Measurements from ENCODE around the gene ABTB1.
"Not testable (repeated sequence)": the region's sequence is repeated elsewhere in the genome, so short reads cannot be mapped to it uniquely, and the experiment has no call there.

ABTB1 gene

GRCh38 chr3:127650236-127650635, 22.5 kb upstream of the ABTB1 start:
- DNase-seq: no peak

DNA sequence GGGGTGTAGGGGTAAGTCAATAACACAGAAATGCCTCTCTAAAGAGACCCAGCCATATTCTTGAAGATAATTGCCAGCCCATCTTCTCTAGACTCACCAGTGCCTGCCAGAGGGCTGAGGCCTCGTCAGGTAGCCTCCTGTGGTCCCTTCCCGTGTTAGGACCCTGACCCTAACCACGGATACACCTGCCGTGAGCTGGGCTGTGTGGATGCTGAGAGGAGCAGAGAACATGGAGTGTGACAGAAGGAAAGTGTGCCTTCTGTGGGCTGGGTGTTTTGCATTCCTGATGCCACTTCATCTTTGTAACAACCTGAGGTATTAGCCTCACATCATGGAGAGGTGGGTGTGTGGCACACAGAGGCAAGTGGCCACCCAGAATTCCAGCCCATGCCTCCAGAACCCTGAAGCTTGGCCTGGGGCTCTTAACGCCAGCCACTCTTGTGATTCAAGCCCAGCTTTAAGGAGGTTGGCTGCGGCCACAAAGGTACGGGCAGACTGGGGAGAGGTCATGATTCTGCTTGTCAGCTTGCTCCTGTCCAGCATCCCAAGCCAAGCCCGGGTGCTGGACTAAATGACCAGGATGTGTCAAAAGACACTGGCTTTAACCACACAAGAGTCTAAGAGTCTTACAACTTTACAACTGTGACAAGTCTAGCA, 21.1 kb upstream of the ABTB1 start:
- no peak for DNase-seq

DNA sequence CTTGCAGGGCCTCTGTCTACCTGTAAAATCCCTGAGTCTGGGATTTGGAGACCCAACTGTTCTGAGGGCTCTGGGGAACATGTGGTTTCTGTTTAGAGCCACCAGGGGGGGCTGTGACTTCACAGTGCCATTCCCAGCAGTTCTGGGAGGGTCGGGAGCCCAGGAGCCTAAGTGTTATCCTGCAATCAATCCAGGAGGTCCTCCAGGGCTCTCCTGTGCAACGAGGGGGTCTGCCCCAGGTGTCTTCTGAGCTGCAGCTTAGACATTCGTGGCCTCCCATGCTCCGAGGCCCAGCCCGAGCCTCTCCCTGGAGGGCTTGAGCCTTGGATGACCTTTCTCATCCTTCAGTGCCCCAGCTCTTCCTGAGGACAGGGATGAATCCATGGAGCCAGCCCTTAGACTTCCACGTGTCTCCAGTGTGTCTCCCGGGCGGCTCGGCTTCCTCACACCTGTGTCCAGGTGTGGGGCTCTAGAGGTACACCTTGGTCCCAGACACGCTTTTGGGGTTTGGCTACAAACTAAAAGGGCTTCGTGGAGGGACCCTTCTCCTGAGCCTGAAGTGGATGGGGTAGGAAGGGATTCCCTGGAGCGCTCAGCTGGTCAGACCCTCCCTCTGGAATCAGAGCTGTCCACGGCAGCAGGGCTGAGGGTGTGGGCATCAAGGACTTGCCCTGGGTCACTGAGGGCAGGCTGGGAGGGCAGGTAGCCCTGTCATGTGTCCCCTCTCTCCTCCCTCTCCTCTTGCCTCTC, 20.3 kb upstream of the ABTB1 start:
- DNase-seq: peak; percentile 72

DNA sequence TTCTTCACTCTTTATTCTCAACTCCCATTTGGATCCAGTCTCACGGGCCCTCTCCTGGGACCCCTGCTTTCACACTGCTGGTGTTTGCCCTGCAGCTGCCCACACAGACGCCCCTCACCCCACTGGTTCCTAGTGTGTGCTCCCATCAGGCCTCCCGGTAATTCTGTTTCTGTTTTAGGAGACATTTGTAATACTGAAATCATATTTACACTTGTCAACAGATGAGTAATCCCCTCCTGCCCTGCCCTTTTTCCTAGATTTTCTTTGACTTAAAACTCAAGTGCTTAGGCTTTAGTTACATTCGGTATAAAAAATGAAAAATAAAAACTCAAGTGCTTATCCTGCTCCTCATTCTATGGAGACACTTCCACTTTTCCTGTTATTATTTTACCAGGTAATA, 18.4 kb upstream of the ABTB1 start:
- DNase-seq: no peak

DNA sequence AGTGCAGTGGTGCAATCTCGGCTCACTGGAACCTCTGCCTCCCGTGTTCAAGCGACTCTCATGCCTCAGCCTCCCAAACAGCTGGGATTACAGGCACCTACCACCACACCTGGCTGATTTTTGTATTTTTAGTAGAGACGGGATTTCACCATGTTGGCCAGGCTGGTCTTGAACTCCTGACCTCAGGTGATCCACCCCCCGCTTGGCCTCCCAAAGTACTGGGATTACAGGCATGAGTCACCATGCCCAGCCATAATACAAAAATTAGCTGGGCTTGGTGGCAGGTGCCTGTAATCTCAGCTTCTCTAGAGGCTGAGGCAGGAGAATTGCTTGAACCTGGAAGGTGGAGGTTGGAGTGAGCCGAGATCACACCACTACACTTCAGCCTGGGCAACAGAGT, 17.8 kb upstream of the ABTB1 start:
- DNase-seq: not testable (repeated sequence)

DNA sequence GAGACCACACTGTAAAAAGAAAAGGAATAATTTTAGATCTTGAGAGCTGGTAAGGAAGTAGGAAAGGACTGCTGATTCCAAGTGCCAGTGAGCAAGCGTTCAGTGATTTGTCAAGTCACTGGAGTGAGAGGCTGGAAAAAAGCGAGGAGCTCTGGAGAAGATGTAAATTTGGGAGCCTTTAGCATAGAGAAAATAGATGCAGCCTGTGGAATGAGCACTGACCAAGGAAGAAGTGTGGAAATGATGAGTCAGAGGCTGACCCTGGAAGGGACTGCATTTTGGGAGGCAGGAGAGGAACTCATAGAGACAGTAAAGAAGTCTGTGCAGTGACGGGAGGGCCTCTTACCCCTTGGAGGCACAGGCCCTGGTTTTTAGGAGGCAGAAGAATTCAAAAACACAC, 17.1 kb upstream of the ABTB1 start:
- DNase-seq: no peak

- no peak for DNase-seq
Measured at GRCh38 chr3:127656906-127657305, 15.8 kb upstream of the ABTB1 start.

GRCh38 chr3:127658234-127658633, 14.5 kb upstream of the ABTB1 start:
- no peak for DNase-seq

- no peak for DNase-seq
Measured at GRCh38 chr3:127660621-127661251, 12.0 kb upstream of the ABTB1 start.

- no peak for DNase-seq
Measured at GRCh38 chr3:127661600-127661999, 11.2 kb upstream of the ABTB1 start.

DNA sequence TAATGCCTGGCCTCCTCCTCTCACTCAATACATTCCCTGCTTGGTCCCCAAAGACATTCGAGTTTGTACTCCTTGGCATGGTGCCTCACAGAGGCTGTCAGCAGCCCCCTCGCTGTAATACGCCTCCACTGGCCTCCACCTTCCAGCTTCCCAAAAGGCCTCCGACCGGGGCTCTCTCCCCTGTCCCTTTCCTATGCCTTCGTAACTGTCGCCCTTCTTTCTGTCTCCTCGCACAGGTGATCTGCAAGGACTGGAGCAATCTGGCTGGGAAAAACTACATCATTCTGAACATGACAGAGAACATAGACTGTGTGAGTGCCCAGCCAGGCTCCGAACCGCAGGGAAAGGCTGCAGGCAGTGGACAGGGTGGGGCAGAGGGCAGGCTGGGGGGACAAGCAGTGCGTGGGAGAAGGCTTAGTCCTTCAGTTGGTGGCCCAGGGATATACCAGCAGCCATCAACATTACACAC, 10.7 kb upstream of the ABTB1 start:
- DNase-seq: no peak

DNA sequence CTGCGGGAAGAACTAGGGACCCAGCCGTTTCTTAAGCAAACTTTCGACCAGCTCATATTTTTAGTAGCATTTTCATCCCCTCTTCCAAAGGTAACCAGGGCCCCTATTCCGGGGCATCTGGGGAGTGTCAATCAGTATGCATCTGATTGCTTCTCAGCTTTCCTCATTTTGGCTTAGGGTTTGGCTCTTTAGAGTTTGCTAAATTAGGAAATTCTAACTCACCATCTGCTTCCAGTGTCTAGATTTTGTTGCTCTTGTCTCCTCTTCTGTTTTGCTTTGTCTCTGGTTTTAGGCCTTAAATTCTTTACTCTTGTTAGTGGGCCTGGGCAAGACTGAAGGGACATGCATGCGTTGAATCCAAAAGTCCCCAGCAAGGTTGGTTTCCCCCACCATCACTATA, 9.6 kb upstream of the ABTB1 start:
- DNase-seq: no peak

DNA sequence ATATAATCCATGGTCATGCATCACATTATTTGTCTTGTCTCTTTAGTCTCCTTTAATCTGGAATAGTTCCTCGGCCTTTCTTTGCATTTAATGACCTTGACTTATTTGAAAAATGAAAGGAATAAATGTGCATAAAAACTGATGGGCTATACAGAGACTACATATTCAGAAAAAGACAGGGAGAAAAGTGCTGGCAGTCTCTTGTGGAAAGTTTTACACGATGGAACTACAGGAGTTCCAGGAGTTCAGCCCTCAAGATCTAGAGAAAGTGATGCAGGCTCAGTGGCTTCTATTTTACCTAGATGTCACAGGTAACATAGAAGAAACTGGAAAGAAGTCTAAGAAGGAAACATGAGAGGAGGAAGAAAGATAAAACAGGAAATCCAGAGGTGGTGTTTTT, 7.6 kb upstream of the ABTB1 start:
- no peak for DNase-seq

DNA sequence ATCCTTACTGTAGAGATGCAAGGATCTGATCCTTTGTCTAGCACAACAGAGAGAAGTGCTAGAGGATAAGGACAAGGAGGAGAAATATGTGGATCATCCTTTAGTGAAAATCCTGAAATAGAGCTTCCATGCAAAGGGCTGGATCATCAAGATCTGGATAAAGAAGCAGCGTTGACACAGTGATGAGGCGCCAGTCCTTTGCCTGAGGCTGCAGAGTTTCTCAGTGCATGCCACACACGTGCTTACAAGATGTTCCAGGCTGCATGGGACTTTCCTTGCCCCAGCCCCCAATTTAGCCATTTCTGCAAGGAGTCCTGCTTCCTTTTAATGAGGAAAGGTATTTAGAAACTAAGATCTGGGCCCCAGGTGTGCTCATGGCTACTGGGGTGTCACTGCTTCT, 7.2 kb upstream of the ABTB1 start:
- peak; percentile 43 for DNase-seq

DNA sequence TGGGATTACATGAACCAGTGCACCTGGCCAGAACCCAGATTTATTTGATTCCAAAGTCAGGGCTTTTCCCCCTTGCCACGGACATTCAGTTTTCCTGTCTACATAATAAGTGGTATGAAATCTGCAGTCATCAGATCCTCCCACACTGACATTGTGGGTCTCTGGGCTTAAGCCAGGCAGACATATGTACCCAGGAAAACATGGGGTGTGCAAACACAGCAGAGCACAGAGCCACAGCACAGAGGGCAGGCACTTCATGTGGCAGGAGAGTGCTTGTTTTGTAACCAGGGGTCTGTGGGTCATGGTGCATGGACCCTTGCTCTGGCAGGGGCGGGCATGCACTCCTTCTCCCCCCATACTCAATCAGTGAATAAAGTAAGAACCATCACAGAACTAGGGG, 6.1 kb upstream of the ABTB1 start:
- DNase-seq: peak; percentile 33

DNA sequence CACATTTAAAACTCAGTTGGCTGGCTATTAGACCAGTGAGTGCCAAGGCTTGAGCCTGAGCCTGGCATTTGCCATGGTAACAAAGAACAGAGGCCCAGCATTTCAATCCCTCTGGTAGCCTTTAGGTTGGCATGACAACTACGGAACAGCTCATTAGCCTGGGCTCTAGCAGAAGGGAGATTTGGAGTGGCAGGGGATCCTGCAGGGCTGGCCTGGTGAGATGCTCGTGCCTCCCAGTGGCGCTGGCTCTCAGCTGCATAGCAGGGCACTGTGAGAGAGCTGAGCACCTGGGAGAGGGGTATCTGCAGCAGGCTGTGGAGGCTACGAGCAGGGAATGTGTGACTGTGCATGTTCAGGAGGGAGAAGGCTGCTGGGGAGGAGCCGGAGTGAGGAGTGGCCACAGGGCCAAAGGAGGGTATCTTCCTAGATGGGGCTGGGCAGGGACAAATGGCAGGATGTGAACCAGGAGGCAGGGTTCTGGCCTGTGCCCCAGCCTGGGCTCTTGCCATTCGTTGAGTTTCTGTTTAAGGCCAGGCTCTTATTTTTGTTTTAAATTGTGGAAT, 5.6 kb upstream of the ABTB1 start:
- DNase-seq: peak; percentile 39

- peak; percentile 53 for DNase-seq
Measured at GRCh38 chr3:127668906-127669305, 3.8 kb upstream of the ABTB1 start.

GRCh38 chr3:127669541-127670228, 3.1 kb upstream of the ABTB1 start:
- DNase-seq: peak; percentile 55

DNA sequence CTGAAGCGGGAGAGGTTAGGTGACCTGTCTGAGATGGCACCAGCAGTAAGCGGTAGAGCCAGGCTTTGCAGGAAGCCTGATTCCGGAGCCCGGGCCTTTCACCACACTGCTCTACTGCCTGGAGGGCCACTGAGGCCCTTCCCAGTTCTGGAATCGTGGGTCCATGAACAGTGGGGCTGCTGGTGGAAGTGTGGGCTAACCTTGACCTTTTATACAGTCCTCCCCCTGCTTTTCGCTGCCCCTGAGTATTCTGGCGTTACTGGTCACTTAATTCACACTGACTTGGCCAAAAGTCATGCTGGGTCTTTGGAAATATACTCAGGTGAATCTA, 2.6 kb upstream of the ABTB1 start:
- DNase-seq: no peak

GRCh38 chr3:127670761-127671522, 1.8 kb upstream of the ABTB1 start:
- DNase-seq: peak; percentile 59

GRCh38 chr3:127671523-127672428, 976 bp upstream of the ABTB1 start:
- peak; percentile 68 for DNase-seq
